SIG-M5 treated with dmso at 0.1 percent for 504 hours (cell line): Measurements from ENCODE around the gene BNC2.

Experiments used
- DNase-seq: peaks from one replicate; lab custom pipeline; 2025; ENCODE audit not compliant: unreplicated experiment; lab: John Stamatoyannopoulos, UW

BNC2 gene

DNA sequence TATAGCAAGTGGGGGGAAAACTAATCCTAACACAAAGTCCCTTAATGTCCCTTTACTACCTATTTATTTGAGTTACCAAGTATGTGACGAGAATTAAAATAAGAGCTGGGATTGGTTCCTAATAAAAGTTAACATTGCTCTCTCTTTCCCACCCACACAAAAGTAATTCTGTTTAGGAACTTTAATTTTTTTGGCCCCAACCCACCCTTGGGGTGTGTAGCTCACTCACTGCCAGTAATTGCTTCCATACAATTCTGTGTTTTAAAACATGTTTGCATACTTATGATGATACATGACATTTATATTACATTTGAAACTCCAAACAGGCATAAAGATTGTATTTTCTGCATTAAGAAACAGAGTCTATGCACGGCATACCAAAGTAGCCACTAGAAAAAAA, 106.5 kb downstream of the BNC2 start:
- no peak for DNase-seq

- no peak for DNase-seq
These were observed 114.9 kb downstream of the BNC2 start for GRCh38 chr9:16755467-16756160.

DNA sequence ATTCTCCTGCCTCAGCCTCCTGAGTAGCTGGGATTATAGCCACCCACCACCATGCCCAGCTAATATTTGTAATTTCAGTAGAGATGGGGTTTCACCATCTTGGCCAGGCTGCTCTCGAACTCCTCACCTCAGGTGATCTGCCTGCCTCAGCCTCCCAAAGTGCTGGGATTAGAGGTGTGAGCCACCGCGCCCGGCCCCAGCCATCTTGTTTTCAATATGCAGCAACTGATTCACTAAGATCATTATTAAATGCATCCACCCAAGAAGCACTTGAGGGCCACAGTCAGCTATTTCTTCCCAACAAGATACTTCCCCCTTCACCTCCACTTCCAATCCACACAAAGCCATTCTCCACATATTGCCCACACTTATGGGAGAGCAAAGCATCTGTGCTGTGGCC, 115.8 kb downstream of the BNC2 start:
- DNase-seq, result no peak

- DNase-seq, result no peak
These were observed 117.2 kb downstream of the BNC2 start for GRCh38 chr9:16753256-16753655.

- no peak for DNase-seq
These were observed 117.9 kb downstream of the BNC2 start for GRCh38 chr9:16752601-16753000.

DNA sequence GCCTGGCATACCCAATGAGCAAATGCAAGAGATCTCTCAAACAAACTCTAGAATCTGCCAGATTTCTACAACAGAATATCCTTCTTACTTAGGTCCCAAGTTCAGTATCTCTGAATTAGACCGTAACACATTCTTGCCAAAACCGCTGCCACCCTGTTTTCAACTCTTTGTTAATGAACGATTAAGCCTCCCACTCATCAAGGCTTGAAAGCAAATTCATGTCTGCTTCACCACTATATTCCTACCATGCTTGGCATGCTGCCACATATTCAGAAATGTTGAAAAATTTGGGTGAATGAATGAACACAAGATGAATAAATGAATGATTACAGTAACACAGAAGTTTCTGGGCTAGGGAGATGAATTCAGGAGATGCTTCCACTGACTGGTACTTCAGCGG, 119.9 kb downstream of the BNC2 start:
- no peak for DNase-seq

DNA sequence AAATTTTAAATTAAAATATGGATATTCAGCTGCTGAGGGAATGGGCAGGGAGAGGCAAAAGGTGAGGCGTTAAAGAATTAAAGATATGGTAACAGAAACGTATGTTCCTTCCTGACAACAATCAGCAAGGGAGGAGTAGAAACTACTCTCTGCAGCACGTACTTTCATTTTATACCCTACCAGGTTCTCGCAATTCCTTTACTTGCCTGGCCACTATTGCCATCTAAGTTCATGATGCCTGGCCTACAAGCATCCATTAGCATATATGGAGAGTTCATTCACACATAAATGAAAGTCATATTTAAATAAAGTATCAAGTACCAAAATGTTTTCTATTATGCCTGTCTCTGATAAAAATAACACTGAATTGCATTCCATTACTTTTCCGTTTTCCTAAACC, 125.1 kb downstream of the BNC2 start:
- DNase-seq, result no peak

GRCh38 chr9:16744394-16744793, 126.1 kb downstream of the BNC2 start:
- DNase-seq, result no peak

GRCh38 chr9:16743375-16743774, 127.1 kb downstream of the BNC2 start:
- no peak for DNase-seq

GRCh38 chr9:16735001-16735400, 135.5 kb downstream of the BNC2 start:
- no peak for DNase-seq

GRCh38 chr9:16732546-16732945, 137.9 kb downstream of the BNC2 start:
- no peak for DNase-seq

DNA sequence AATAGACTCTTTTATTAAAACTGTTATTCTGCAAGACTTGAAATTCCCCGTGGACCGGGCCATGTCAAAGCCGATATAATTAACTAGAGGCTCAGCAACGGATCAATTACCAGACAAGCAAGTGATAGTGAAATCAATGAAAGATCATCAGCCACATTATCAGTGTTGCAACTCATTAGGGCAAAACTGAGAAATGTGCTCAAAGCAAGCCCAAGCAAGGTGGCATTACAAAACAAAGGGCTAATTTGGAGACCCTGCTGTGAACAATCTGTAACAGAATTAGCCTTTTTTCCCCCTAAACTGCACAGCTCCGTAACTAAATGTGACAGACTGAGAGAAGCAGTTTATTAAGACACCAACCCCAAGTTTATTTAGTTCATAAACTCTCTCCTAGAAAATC, 140.3 kb downstream of the BNC2 start:
- DNase-seq, result no peak

DNA sequence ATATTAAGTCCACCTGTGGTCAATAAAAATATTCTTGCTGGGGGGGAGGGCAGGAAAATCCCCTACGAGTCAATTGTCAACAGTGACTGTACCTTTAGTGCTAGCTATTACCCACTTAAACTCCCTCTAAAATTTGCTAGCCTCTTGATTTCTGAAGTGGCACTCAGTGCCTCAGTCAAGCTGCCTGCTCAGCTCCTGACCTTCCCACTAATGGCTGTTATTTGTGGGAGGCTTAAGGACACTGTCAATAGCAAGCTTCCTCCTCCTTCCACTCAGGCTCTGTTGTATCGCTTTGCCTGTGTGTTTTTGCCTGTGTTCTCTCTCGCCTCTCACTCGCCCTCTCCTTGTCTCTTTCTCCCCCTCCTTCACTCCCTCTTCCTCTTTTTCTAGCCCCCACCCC, 140.8 kb downstream of the BNC2 start:
- no peak for DNase-seq

- no peak for DNase-seq
These were observed 142.3 kb downstream of the BNC2 start for GRCh38 chr9:16728137-16728508.

DNA sequence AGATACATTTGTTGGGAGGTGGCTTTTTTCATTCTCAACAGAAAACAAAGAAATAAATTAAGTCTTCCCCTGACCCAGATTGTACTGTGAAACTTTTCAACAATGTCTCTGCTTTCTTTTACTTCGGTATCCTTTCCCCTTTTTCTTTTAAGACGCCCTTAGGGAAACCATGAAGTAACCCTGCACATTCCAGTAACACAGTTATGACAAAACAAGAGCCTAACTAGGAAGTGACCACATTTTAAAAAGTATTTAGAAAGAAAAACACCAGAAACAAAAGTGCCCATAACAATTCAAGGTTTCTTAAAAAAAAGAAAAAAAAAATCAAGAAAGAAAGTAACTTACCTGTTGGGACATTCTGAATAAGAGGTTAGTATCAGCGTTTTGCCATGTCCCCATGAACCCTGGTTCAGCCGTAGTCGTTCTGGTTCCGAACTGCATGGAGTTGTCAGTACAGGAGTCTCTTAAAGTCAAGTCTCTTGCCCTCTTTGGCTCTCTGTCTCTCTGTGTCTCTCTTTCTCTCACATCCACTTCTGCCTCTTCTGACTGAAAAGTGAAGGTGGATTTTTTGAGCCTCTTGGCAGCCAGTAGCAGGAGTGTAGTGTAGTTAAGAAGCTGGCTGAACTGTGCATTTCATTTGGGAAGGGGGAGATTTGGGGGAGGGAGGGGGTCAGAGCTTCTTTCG, 142.9 kb downstream of the BNC2 start:
- DNase-seq, result no peak

- DNase-seq, result peak; percentile 24
These were observed 143.6 kb downstream of the BNC2 start for GRCh38 chr9:16726718-16727451.

GRCh38 chr9:16726029-16726428, 144.4 kb downstream of the BNC2 start:
- DNase-seq, result no peak

GRCh38 chr9:16725066-16725465, 145.4 kb downstream of the BNC2 start:
- DNase-seq, result no peak

- no peak for DNase-seq
These were observed 148.5 kb downstream of the BNC2 start for GRCh38 chr9:16721972-16722371.

DNA sequence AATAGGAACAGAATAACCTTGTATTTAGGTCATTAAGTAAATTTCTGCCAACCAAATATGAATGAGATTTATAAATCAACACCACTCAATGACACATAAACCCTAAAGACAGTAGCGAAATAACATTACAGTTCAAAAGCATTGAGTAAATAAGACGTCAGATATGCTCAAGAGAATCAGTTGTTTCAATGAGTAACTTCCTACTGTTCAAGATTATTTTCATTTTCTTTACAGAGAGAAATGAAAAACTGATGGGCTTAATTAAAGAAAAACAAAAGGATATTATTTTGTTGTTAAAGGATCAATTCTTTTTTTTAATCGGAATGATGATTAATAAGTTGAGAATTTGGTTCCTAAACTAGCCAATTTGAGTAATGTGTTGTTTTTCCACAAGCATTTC, 150.1 kb downstream of the BNC2 start:
- DNase-seq, result no peak

DNA sequence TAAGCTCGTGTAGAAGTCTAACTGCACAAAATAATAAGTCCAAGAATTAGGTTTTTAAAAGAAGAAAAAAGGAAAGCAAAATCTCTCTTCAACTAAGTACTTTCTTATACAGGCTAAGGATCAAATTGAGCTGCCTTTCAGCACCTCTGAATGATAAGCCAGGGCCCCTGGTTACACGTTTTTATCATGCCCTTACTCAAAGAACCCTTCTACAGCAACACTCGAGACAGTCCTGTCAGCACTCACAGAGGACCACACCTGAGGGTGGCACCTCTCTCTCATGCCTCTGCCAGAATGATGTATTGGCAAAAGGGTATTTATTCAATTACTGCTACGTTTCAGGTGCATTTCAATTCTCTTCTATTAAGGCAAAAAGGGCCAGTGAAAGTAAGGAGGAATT, 150.5 kb downstream of the BNC2 start:
- no peak for DNase-seq

DNA sequence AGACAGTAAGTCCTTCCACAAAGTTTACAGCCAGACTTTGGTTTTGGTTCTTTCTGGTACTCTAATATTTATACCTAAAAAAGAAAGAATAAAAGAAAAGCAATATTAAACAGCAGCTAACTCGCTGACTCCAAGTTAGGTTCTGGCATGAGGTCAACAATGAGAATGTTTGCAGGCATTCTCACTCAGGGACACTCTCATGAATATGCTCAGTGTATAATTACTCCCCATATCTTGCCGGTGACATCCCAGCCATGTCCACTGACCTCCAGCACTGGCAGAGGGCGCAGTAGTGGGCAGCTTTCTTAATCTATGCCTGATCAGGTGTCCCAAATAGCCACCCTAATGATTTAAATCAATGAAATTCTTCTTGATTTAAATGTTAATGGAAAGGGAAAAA, 151.5 kb downstream of the BNC2 start:
- no peak for DNase-seq
